Lower lobe of right lung (tissue), 2 donors: Measurements from ENCODE around the gene CYP46A1. TPM values are rescaled to one million over a fixed set of nuclear protein-coding genes. Genes with fewer than 3 reads are reported as not detected.

Experiments
- ATAC-seq, 2 donors: fragments of 200-7000 bp; cut with Tn5 transposase; one replicate each; pipeline ENCODE4 v1.9.1; 2020 to 2022; ENCODE audit warnings: mild to moderate bottlenecking in 2 of 2, moderate library complexity in 2 of 2
- DNase-seq: peaks from one replicate; pipeline ENCODE4 v3.0.0-alpha.2; 2020
- H3K27ac ChIP-seq: fragments of 200-600 bp; one replicate; pipeline ENCODE4 v1.8.0; 2022
- H3K27me3 ChIP-seq: fragments of 200-600 bp; one replicate; pipeline ENCODE4 v1.8.0; 2022; ENCODE audit warnings: low read depth
- H3K36me3 ChIP-seq: fragments of 200-600 bp; one replicate; pipeline ENCODE4 v1.8.0; 2022; ENCODE audit warnings: mild to moderate bottlenecking
- H3K4me1 ChIP-seq: fragments of 200-600 bp; one replicate; pipeline ENCODE4 v1.8.0; 2022
- H3K4me3 ChIP-seq: fragments of 200-600 bp; one replicate; pipeline ENCODE4 v1.8.0; 2022; ENCODE audit warnings: mild to moderate bottlenecking
- H3K9me3 ChIP-seq: fragments of 200-600 bp; one replicate; pipeline ENCODE4 v1.8.0; 2022
- intact Hi-C: fragments of 100-400 bp; cut with DNase I; formaldehyde crosslinking; loops from one replicate; pipeline ENCODE4 v1.11.0; 2022
- total RNA-seq: library from RNA; stranded (reverse); fragmentation: NEBNext Ultra II Directional; extraction: Animal tissue kit (Norgen Biotek cat#: 25700); gene quantifications from one replicate; pipeline ENCODE4 v1.2.1, GENCODE V29; 2021
- TF ChIP-seq, protein P1 (sequence below): fragments of 200-600 bp; IDR thresholded peaks from one replicate; pipeline ENCODE4 v1.8.0; 2022; ENCODE audit warnings: antibody characterized with exemption, mild to moderate bottlenecking
- donor health status: DM: no; HTN: yes; CAD: no; lungs with severe emphysema.

The CYP46A1 gene
- total RNA-seq, 1 donor from 2014 or later = 0.62 TPM

- ATAC-seq (no peak), DNase-seq (no peak)
- Histone ChIP-seq H3K36me3 (no peaks in the 10 kb centered on the region), H3K4me3 (no peak overlapping the region), H3K27me3 (peaks cover 11% of the 10 kb centered on the region), H3K9me3 (no peaks in the 10 kb centered on the region), H3K27ac (no peak overlapping the region), H3K4me1 (peaks cover 6% of the 10 kb centered on the region)
- TF ChIP-seq, protein P1, sequence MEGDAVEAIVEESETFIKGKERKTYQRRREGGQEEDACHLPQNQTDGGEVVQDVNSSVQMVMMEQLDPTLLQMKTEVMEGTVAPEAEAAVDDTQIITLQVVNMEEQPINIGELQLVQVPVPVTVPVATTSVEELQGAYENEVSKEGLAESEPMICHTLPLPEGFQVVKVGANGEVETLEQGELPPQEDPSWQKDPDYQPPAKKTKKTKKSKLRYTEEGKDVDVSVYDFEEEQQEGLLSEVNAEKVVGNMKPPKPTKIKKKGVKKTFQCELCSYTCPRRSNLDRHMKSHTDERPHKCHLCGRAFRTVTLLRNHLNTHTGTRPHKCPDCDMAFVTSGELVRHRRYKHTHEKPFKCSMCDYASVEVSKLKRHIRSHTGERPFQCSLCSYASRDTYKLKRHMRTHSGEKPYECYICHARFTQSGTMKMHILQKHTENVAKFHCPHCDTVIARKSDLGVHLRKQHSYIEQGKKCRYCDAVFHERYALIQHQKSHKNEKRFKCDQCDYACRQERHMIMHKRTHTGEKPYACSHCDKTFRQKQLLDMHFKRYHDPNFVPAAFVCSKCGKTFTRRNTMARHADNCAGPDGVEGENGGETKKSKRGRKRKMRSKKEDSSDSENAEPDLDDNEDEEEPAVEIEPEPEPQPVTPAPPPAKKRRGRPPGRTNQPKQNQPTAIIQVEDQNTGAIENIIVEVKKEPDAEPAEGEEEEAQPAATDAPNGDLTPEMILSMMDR = no peak
- intact Hi-C loops = no loop called here
Measured at GRCh38 chr14:99688629-99689028, 4.5 kb downstream of the CYP46A1 start.

DNA sequence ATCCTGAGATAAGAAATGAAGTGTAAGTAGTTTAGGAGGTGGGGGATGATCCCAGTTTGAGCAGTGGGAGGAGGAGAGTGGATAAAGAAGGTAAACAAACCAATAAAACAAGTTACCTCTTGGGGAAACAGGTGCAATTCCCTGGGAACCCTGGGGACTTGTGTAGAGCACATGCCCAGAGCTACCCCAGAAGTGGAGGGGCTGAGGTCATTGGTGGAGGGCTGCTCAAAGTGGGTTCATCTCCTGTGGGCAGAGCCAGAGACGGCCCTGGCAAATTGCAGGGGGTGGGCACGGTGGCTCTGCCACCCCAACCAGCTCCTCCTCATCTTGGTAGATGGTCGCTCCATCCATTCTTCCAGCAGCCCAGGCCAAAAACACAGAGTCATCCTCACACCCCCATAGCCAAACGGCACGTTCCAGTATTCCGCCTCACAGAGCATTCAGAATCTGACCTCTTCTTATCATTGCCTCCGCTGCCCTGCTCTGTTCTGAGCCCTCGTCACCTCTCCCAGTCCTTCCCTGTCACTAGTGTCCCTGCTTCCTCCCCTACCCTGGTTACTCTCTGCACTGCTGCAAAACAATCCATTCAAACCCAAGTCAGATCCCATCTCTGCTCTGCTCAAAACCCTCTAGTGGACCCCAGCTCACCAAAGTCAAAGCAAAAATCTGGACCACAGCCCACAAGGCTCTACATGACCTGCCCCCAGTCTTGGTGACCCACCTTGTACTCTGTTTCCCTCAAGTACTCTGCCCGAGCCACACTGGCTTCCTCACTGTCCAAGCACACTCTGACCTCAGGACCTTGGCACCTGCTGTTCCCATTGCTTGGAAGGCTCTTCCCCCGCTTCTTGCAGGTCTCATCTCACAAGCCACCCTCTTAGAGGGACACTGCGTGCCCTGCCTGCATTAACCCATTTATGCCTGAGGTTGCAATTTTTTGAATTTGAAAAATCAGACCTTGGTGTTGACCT, 5.5 kb downstream of the CYP46A1 start:
- intact Hi-C loops = no loop called here
- H3K27me3 ChIP-seq = peaks cover 11% of the 10 kb centered on the region
- H3K4me1 ChIP-seq = peaks cover 3% of the 10 kb centered on the region
- DNase-seq (no peak), ATAC-seq (no peak)
- H3K27ac ChIP-seq = no peak overlapping the region
- H3K4me3 ChIP-seq = no peak overlapping the region
- TF ChIP-seq, protein P1 = no peak
- H3K36me3 ChIP-seq = no peaks in the 10 kb centered on the region
- H3K9me3 ChIP-seq = no peaks in the 10 kb centered on the region

- intact Hi-C loops = no loop called here
- TF ChIP-seq, protein P1 = no peak
- DNase-seq (no peak), ATAC-seq (no peak)
- H3K36me3 ChIP-seq = no peaks in the 10 kb centered on the region
- H3K27ac ChIP-seq = no peak overlapping the region
- no peaks in the 10 kb centered on the region for H3K9me3 ChIP-seq
- H3K4me1 ChIP-seq = no peaks in the 10 kb centered on the region
- no peak overlapping the region for H3K4me3 ChIP-seq
- peaks cover 11% of the 10 kb centered on the region for H3K27me3 ChIP-seq
Measured at GRCh38 chr14:99690636-99691035, 6.5 kb downstream of the CYP46A1 start.

- Histone ChIP-seq H3K27ac (no peak overlapping the region), H3K9me3 (no peaks in the 10 kb centered on the region), H3K4me1 (no peaks in the 10 kb centered on the region), H3K4me3 (no peak overlapping the region), H3K27me3 (peaks cover 11% of the 10 kb centered on the region), H3K36me3 (no peaks in the 10 kb centered on the region)
- DNase-seq (no peak), ATAC-seq (no peak)
- intact Hi-C loops = no loop called here
- TF ChIP-seq, protein P1 = no peak
Measured at GRCh38 chr14:99691111-99691885, 7.2 kb downstream of the CYP46A1 start.

- TF ChIP-seq, protein P1 = no peak
- H3K9me3 ChIP-seq = no peaks in the 10 kb centered on the region
- no peaks in the 10 kb centered on the region for H3K4me1 ChIP-seq
- H3K27me3 ChIP-seq = no peaks in the 10 kb centered on the region
- H3K4me3 ChIP-seq = no peak overlapping the region
- DNase-seq = no peak
- H3K27ac ChIP-seq = no peak overlapping the region
- H3K36me3 ChIP-seq = no peaks in the 10 kb centered on the region
- intact Hi-C loops = no loop called here
- no peak for ATAC-seq
Measured at GRCh38 chr14:99693918-99694317, 9.8 kb downstream of the CYP46A1 start.
